Ovary (tissue), 9 donors: Measurements from ENCODE around the gene ARHGEF37. TPM values are rescaled to one million over a fixed set of nuclear protein-coding genes. Genes with fewer than 3 reads are reported as not detected.
A peak's percentile ranks its signal among the peaks of the same experiment; 100 is the strongest.

Experiments
- DNase-seq, 5 donors: peaks; one replicate each; pipeline ENCODE4 v3.0.0-alpha.2; 2019 to 2020
- H3K27ac ChIP-seq, 2 donors: fragments of 200-600 bp; one replicate each; pipeline versions ENCODE4 v1.5.1 to v1.8.0; 2019 to 2022
- H3K27me3 ChIP-seq: fragments of 200-600 bp; one replicate; pipeline ENCODE4 v1.8.0; 2022
- H3K36me3 ChIP-seq: fragments of 200-600 bp; sonication (generic); one replicate; pipeline ENCODE4 v1.5.1; 2019
- H3K4me1 ChIP-seq: one replicate; pipeline ENCODE4 v1.8.1; 2013; ENCODE audit warnings: mild to moderate bottlenecking, moderate library complexity; ENCODE audit not compliant: insufficient read depth
- H3K4me3 ChIP-seq: fragments of 200-600 bp; sonication (generic); one replicate; pipeline ENCODE4 v1.5.1; 2017
- H3K9me3 ChIP-seq, 2 donors: fragments of 200-600 bp in 1 of 2; sonication (generic) in 1 of 2; one replicate each; pipeline versions ENCODE4 v1.5.1 to v1.8.1; 2013 to 2019; ENCODE audit warnings: mild to moderate bottlenecking in 1 of 2, moderate library complexity in 1 of 2
- CTCF ChIP-seq, 3 donors: fragments of 450-650 bp in 2 of 3; fragments of 200-600 bp in 1 of 3; IDR thresholded peaks; one replicate each; pipeline versions ENCODE4 v1.5.1 to v1.8.0; 2016 to 2022; ENCODE audit warnings: antibody characterized with exemption in 3 of 3, mild to moderate bottlenecking in 1 of 3
- EP300 ChIP-seq: sonication (generic); formaldehyde crosslinking; IDR thresholded peaks from one replicate; pipeline ENCODE4 v1.6.1; 2017; ENCODE audit warnings: antibody characterized with exemption
- POLR2A ChIP-seq: fragments of 450-650 bp; IDR thresholded peaks from one replicate; pipeline ENCODE4 v1.6.1; 2017; ENCODE audit warnings: antibody characterized with exemption, mild to moderate bottlenecking, moderate library complexity
- WGBS, 3 donors: extraction: QIAGEN DNeasy Blood & Tissue Kit in 1 of 3; methylation state at CpG; one replicate each; pipeline versions ENCODE4 v1.1.5 to v1.1.7; 2013 to 2017; 5-methylcytosine and 5-hydroxymethylcytosine counted together
- intact Hi-C, 4 donors: fragments of 100-400 bp; cut with DNase I; formaldehyde crosslinking; loops; one replicate each; pipeline versions ENCODE4 v1.11.0 to v1.15.1; 2022 to 2023
- polyA plus RNA-seq, 2 donors: library from polyadenylated mRNA; stranded (reverse); fragments of 200-250 nt in 1 of 2; fragments of 350-450 nt in 1 of 2; fragmentation: Illumina TruSeq in 1 of 2; extraction: RNeasy Lipid Tissue Mini Kit (QIAGEN cat#74804) in 1 of 2; gene quantifications; one replicate each; pipeline ENCODE4 v1.2.3, GENCODE V29; 2013 to 2014
- total RNA-seq, 7 donors: library from RNA; depleted of rRNA in 2 of 7; stranded (reverse); fragments of >200 nt in 2 of 7; fragmentation: NEBNext Ultra II Directional in 3 of 7; extraction: Animal tissue kit (Norgen Biotek cat#: 25700) in 3 of 7; gene quantifications; one replicate each; pipeline versions ENCODE4 v1.1.0 to v1.2.4, GENCODE V29; 2016 to 2023
- donor health status: DM: no; HTN: no; CAD: no; lungs with moderate emphysema.
- donor health status: DM: no; HTN: no; CAD: no.
- donor health status: Bipolar disorder and iron deficiency.
- donor health status: DM: yes; HTN: yes; CAD: no.
- donor health status: DM: no; HTN: no; CAD: no.
- donor health status: DM: yes; HTN: yes; CAD: no.

ARHGEF37 gene
- total and polyA plus RNA-seq, 9 donors = 4.1 to 9.9 (median 6.2) TPM

- Histone ChIP-seq H3K27ac (peak overlapping the region in 1 of 2 donors; percentile 65), H3K36me3 (no peaks in the 10 kb centered on the region), H3K27me3 (no peaks in the 10 kb centered on the region), H3K4me3 (peak overlapping the region; percentile 57), H3K9me3 (no peaks in the 10 kb centered on the region), H3K4me1 (peaks cover 9% of the 10 kb centered on the region)
- WGBS, 3 donors = 33 to 46% (median 36%) methylated on average over 10 of the region's 10 CpGs
- DNase-seq = no peak
- TF ChIP-seq CTCF (IDR thresholded peaks at IDR 0.05) (no peak), POLR2A (no peak), EP300 (no peak)
- intact Hi-C loops = no loop called here
These were observed 498 bp upstream of the ARHGEF37 start for GRCh38 chr5:149580808-149581191.

GRCh38 chr5:149581931-149582768, 852 bp downstream of the ARHGEF37 start:
- Histone ChIP-seq H3K27me3 (no peaks in the 10 kb centered on the region), H3K4me1 (peaks cover 9% of the 10 kb centered on the region), H3K36me3 (no peaks in the 10 kb centered on the region), H3K4me3 (peak overlapping the region; percentile 57), H3K9me3 (no peaks in the 10 kb centered on the region), H3K27ac (peak overlapping the region in 1 of 2 donors; percentile 65)
- WGBS, 3 donors = 8 to 13% (median 9%) methylated on average over 9 of the region's 9 CpGs
- intact Hi-C loops = no loop called here
- TF ChIP-seq POLR2A (no peak), CTCF (IDR thresholded peaks at IDR 0.05) (no peak), EP300 (no peak)
- DNase-seq = peak in 3 of 5 donors; percentile 39 to 53 (median 50)

- DNase-seq = no peak
- Histone ChIP-seq H3K27me3 (no peaks in the 10 kb centered on the region), H3K9me3 (no peaks in the 10 kb centered on the region), H3K36me3 (no peaks in the 10 kb centered on the region), H3K4me3 (no peak overlapping the region), H3K4me1 (peaks cover 9% of the 10 kb centered on the region), H3K27ac (peak overlapping the region; percentile 44 to 51)
- intact Hi-C loops = no loop called here
- TF ChIP-seq CTCF (IDR thresholded peaks at IDR 0.05) (no peak), POLR2A (no peak)
- 54 to 92% (median 56%) methylated on average over 1 of the region's 1 CpG for WGBS, 3 donors
These were observed 2.1 kb downstream of the ARHGEF37 start for GRCh38 chr5:149583394-149583793.

- Histone ChIP-seq H3K9me3 (no peaks in the 10 kb centered on the region), H3K4me1 (peaks cover 9% of the 10 kb centered on the region), H3K27ac (peak overlapping the region; percentile 44 to 51), H3K27me3 (no peaks in the 10 kb centered on the region), H3K4me3 (no peak overlapping the region), H3K36me3 (no peaks in the 10 kb centered on the region)
- DNase-seq = no peak
- WGBS, 3 donors = 8 to 12% (median 10%) methylated on average over 2 of the region's 2 CpGs
- intact Hi-C loops = no loop called here
- TF ChIP-seq EP300 (no peak), POLR2A (no peak), CTCF (IDR thresholded peaks at IDR 0.05) (no peak)
These were observed 2.8 kb downstream of the ARHGEF37 start for GRCh38 chr5:149584121-149584520.
